ENCODE measurements around the gene LRRC1.
A peak's percentile ranks its signal among the peaks of the same experiment; 100 is the strongest.
"Not testable (repeated sequence)": the region's sequence is repeated elsewhere in the genome, so short reads cannot be mapped to it uniquely, and the experiment has no call there.

LRRC1 gene

GRCh38 chr6:53793318-53794136 lies 1.3 kb upstream of the LRRC1 start:
- DNase-seq = peak; percentile 91

DNA sequence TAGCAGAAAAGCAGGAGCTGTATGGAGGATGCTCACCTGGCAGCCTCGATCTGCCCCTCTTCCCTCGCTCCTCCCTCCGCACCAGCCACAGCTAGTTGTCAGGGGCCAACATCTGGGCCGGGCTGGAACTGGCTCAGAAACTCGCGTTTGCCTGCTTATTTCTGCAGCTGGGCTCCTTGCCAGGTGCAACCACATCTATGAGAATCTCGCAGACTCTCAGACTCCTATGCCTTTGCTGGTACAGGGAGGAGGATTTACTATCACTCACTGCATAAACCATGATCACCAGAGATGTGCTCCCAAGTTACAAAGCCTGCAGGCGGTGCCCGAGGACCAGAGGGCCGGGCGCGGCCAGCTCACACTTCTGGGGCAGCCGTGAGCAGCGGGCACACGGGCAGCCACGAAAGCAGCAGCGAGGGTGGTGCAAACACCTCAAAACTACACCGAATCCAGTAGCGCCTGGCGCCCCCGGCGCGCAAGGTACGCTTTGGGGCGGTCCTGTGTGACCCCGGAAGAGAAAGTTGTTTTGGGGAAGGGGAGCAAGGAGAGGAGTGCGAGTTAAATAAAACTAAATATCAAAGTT lies 577 bp upstream of the LRRC1 start:
- peak; percentile 88 for DNase-seq

DNA sequence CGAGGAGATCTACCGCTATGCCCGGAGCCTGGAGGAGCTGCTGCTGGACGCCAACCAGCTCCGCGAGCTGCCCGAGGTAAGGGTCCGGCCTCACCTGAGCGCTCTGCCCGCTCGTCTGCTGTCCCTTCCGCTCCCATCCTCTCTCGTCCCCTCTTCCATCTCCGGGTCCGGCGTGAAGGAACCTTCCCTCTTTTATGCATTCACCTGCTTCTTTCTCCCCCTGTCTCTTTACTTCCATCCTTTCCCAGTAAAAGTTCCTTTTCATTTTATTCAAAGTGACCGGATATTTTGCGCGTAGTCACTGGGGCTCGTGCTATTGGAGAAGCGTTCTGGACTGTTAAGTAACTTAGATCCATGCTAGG lies 516 bp downstream of the LRRC1 start:
- peak; percentile 86 for DNase-seq

GRCh38 chr6:53795702-53796450 lies 1.1 kb downstream of the LRRC1 start:
- DNase-seq = peak; percentile 74

GRCh38 chr6:53796451-53796780 lies 1.6 kb downstream of the LRRC1 start:
- DNase-seq = no peak

- no peak for DNase-seq
Observed at GRCh38 chr6:53796791-53797190, 2.0 kb downstream of the LRRC1 start.

DNA sequence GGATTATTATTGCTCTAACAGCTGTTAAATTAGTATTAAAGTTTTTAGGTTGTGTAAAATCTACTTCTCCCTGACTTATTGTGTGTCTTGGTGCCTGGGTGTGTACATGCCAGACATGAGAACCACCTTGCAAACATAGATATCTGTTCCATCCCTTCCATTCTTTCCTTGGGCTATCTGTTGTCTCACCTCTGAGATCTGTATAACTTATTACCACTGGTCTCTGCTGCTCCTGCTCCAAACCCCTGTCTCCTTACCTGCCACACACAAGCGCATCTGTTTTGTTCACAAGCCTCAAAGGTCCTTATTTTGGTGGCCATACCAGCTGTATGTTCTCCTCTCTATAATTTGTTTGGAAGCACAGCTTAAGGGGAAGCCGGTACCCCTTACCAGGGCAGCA lies 2.5 kb downstream of the LRRC1 start:
- no peak for DNase-seq

- no peak for DNase-seq
Observed at GRCh38 chr6:53799340-53799739, 4.5 kb downstream of the LRRC1 start.

DNA sequence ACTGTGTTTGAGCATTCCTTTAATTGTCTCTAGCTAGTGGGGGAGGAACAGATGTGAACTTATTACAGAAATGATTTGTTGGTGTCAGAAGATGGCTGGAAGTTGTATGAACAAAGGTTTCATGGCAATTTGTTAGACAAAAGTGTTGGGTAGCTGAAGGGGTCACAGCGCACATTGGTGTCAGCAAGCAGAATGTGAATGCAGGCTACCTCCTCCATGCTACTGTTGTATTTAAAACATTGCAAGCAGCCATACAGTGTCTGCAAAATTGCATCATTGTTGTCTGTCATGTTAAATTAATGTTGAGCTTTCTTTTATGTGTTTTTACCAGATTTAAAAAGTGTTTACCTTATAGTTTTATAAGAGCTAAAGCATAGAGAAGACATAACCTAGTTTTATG lies 6.2 kb downstream of the LRRC1 start:
- DNase-seq = peak; percentile 62

- DNase-seq = no peak
Observed at GRCh38 chr6:53802582-53802981, 7.8 kb downstream of the LRRC1 start.

DNA sequence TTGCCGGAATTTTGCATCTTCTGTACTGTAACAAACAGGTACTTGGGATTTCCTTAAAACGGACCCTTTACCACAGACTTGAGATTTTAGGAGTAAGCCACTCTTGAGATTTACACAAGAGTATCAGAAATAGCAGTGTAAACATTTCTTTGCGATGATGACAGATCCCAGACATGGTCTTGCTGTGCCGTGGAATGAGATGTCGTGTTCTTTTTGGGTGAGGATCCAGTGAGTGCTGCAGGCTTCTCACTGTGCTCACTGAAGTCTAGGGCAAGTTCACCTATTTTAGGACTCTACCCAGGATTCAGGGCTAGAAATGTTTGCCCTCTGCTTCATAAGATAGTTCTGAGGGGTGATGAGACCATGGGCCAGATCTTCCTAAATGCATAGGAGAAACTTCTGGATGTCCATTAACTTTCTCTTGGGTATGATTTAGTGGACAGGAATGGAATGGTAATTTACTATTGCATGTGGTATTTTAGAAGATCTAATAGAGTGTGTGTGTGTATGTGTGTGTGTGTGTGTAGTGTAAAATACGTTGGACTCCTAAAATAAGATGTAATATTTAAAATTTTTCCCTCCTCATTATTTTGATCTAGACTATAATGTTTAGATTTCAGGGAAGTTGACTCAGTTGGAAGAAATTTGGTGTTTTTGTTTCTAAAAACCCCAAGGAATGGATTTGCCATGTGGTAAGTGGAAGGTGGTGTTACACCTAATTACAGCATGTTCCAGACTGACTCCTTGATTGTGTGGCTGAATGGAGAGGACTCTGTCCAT lies 8.5 kb downstream of the LRRC1 start:
- no peak for DNase-seq

DNA sequence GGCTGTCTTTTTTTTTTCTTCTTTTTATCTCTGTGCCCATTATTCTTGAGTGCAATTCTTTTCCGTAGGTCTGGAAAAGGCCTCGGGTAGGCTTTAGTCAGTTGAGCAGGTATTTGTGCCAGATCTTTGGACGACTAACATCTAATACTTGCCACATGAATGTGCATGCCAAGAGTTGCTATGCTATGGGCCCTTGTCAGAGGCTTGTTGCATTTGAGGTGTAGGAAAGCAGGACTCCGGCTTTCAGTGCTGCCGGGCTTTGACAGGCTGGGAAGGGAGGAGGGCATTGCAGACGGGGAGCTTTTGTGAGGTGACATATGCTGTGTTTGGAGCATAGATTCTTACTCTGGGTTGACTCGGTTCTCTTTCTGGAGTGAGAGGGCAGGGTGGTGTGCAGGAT lies 10.2 kb downstream of the LRRC1 start:
- DNase-seq = no peak

DNA sequence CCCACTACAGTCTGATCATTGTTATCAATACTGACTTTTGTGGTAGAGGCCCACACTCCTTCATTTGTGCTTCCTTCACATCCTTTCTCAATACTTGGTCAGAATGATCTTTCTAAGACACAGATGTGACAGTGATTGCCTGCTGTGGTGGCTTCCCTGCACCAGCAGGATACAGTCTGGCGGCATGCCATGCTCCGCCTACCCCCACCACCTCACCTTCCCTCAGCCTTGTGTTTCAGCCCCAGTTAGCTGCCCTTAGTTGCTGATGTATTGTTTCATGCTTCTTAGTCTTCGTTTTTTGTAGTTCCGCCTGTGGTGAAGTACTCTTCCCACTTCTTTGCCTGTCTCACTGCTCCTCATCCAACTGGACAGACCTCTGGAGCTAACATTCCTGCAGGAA lies 10.9 kb downstream of the LRRC1 start:
- peak; percentile 80 for DNase-seq

DNA sequence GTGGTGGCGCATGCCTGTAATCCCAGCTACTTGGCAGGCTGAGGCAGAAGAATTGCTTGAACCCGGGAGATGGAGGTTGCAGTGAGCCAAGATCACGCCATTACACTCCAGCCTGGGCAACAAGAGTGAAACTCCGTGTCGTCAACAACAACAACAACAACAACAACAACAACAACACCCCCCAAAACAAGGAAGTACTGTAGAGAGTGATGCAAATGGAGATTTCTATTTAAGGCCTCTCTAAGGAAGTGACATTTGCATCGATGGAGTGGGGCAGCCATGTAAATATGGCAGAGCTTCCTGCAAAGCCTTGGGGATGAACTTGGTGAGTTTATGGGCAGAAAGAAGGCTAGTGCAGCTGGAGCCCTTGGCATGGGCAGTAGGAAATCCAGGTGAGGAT lies 12.8 kb downstream of the LRRC1 start:
- DNase-seq = not testable (repeated sequence)

DNA sequence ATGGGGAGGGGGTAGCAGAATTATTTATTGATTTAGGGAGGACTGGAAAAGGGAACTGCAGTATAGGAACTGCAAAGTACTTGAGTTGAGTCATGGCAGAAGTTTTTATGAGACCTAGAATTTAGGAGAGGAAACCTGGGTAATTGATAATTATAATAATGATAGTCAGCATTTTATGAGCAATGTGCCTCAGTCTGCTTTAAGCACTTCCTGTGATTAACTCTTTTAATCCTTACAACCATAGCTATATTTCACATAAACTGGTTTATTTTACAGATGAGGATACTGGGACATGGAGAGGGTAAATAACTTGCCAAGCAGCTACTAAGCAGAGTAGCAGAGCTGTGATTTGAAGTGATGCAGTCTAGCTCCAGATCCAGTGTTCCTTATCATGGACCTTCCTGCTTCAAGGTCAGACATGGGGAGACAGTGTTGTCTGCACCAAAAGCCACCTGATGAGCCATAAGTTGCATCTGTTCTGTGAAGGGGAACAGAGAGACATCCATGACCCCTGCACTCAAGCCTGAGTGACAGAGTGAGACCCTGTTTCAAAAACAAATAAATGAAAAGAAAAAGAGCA lies 13.6 kb downstream of the LRRC1 start:
- no peak for DNase-seq

DNA sequence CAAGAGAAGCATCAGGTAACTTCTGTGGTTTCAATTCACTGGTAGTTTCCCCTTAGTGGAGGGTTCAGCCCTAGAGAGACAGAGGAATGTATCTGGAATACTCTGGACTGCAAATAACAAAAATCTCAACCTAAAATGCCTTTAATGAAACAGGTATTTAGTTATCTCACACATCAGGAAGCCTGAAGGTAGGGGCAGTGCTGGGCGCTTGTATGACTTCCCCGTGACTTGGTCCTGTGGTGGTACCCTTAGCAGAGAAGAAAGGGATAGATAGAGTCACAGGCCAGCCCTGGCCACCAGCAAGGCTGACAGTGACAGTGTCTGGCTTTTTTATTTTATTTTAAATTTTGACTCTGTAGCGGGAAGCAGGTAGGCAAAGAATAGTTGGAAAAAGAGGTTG lies 14.9 kb downstream of the LRRC1 start:
- DNase-seq = no peak

GRCh38 chr6:53811082-53811481 lies 16.3 kb downstream of the LRRC1 start:
- peak; percentile 96 for DNase-seq

DNA sequence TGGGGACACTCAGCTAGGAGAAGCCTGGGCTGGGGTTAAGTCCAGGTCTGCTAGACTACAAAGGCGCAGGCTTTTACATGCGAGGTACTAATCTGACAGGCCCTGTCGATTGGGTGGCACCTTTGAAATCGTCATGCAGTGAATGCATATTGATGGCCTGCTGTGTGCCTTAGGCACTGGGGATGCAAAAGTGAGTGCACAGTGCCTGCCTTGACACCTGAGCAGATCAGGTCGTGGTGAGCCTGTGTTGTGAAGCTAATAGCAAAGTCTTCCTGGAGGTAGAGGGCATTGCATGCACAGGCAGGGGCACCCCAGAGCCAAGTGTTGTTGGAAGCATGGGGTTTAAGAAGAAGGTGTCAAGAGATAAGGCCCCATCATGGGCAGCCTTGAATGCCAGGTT lies 16.9 kb downstream of the LRRC1 start:
- DNase-seq = peak; percentile 91

DNA sequence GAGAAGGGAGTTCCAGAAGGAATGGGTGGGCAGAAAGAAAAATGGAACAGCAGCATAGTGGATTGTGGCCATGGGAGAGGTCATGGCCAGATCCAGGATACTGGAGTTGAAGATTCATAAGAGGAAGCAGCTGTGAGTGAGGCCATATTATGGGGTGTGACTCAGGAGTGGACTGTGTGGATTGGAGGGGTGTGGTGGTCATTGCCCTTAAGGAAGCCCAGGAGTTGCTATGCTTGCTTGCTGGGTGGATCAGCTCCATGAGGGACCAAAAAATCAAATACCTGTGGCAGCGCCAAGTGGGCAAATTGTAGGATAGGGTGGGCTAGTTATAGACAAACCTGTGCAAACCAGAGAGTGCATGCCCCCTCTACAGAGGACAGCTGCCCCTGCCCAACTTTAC lies 18.3 kb downstream of the LRRC1 start:
- no peak for DNase-seq

- DNase-seq = no peak
Observed at GRCh38 chr6:53813801-53814200, 19.0 kb downstream of the LRRC1 start.

DNA sequence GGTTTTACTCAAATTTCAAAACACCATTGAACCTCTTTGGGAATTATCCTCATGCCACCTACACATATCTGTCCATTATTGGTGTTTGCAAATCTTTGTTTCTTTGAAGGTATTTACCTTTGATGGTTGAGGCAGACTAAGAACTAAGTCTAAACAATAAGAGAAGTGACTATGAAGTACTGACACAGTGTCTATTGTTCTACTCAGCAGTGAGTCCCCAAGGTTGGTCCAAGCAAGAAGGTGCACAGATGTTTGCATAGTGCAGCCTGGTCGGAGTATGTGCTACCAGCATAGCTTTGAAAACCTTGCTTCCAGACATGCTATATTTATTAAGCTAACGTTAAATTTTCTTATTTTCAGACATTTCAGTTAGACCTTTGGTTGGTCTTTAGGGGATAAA lies 19.5 kb downstream of the LRRC1 start:
- DNase-seq = no peak

DNA sequence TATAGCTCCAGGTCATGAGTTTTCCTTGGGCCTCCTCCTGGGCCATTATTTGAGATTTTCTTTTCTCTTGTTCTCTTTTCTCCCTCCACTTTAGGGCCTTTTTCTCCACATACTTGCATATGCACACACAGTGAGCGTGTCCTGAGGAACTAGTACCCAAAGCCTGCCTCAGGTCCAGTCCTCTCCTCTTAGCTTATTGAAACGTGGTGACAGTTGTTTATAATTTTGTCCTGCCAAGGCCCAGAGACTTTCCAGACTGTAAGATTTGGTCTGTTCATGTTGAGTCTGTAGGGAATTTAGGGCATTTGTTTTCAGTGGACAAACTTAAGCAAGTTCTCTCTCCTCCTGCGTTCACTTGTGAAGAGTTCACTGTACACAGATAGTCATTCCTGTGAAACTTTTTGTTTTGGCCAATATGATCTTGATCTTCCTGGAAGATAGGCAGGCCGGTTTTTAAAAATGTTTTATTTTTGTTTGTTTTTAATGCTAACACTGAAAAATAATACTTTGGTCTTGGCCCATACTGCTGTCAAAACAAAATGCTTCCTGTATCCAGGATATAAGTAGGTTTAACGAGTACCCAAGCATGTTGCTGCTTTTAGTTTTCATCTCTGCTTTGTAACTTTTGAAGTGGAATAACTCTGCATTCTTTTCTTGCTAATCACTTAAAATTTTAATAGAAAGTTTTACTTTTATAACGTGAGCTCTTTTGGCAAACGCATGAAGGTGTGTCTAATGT lies 20.7 kb downstream of the LRRC1 start:
- no peak for DNase-seq

Measured in NCI-H69 (cell line).